ENCODE measurements around the gene RNF187. TPM values are rescaled to one million over a fixed set of nuclear protein-coding genes. Genes with fewer than 3 reads are reported as not detected.

The RNF187 gene
- total RNA-seq, 4 donors from 2014 or later: 55.6 to 99.6 (median 57.7) TPM

GRCh38 chr1:228508840-228509415, 21.7 kb downstream of the RNF187 start:
- Histone ChIP-seq H3K4me3 (no peak overlapping the region), H3K27ac (no peak overlapping the region), H3K4me1 (no peaks in the 10 kb centered on the region), H3K27me3 (peaks cover 2% of the 10 kb centered on the region), H3K9me3 (no peaks in the 10 kb centered on the region), H3K36me3 (no peaks in the 10 kb centered on the region)
- no peak for DNase-seq (ENCODE audit: low spot score in 2 of 2)
- WGBS: 82% methylated on average over 6 of the region's 6 CpGs
- TF ChIP-seq CTCF (IDR thresholded peaks at IDR 0.05) (no peak), POLR2A (IDR thresholded peaks at IDR 0.05) (no peak), POLR2AphosphoS5 (IDR thresholded peaks at IDR 0.05) (no peak), EP300 (IDR thresholded peaks at IDR 0.05) (no peak)

GRCh38 chr1:228510101-228510802, 23.1 kb downstream of the RNF187 start:
- Histone ChIP-seq H3K4me3 (no peak overlapping the region), H3K36me3 (no peaks in the 10 kb centered on the region), H3K27me3 (peaks cover 5% of the 10 kb centered on the region), H3K9me3 (no peaks in the 10 kb centered on the region), H3K4me1 (no peaks in the 10 kb centered on the region), H3K27ac (no peak overlapping the region)
- TF ChIP-seq CTCF (IDR thresholded peaks at IDR 0.05) (no peak), EP300 (IDR thresholded peaks at IDR 0.05) (no peak), POLR2AphosphoS5 (IDR thresholded peaks at IDR 0.05) (no peak), POLR2A (IDR thresholded peaks at IDR 0.05) (no peak)
- WGBS: 61% methylated on average over 4 of the region's 5 CpGs
- no peak for DNase-seq (ENCODE audit: low spot score in 2 of 2)

- H3K27me3 ChIP-seq: peaks cover 5% of the 10 kb centered on the region
- H3K36me3 ChIP-seq: no peaks in the 10 kb centered on the region
- no peak for DNase-seq (ENCODE audit: low spot score in 2 of 2)
- 20% methylated on average over 3 of the region's 3 CpGs for WGBS
- no peak overlapping the region for H3K4me3 ChIP-seq
- TF ChIP-seq CTCF (IDR thresholded peaks at IDR 0.05) (no peak), EP300 (IDR thresholded peaks at IDR 0.05) (no peak), POLR2AphosphoS5 (IDR thresholded peaks at IDR 0.05) (no peak), POLR2A (IDR thresholded peaks at IDR 0.05) (no peak)
- H3K4me1 ChIP-seq: no peaks in the 10 kb centered on the region
- no peak overlapping the region for H3K27ac ChIP-seq
- H3K9me3 ChIP-seq: no peaks in the 10 kb centered on the region
These were observed 23.7 kb downstream of the RNF187 start for GRCh38 chr1:228510803-228511413.

GRCh38 chr1:228511546-228512445, 24.6 kb downstream of the RNF187 start:
- Histone ChIP-seq H3K4me1 (no peaks in the 10 kb centered on the region), H3K27me3 (peaks cover 5% of the 10 kb centered on the region), H3K36me3 (no peaks in the 10 kb centered on the region), H3K4me3 (no peak overlapping the region), H3K9me3 (no peaks in the 10 kb centered on the region), H3K27ac (no peak overlapping the region)
- TF ChIP-seq POLR2A (IDR thresholded peaks at IDR 0.05) (no peak), POLR2AphosphoS5 (IDR thresholded peaks at IDR 0.05) (no peak), EP300 (IDR thresholded peaks at IDR 0.05) (no peak), CTCF (IDR thresholded peaks at IDR 0.05) (no peak)
- DNase-seq (ENCODE audit: low spot score in 2 of 2): no peak
- WGBS: 85% methylated on average over 6 of the region's 13 CpGs
